GM19452 (cell line): ENCODE data around the gene SH2D7.
"Not testable (repeated sequence)": the region's sequence is repeated elsewhere in the genome, so short reads cannot be mapped to it uniquely, and the experiment has no call there.

Experiments used
- ATAC-seq: cut with Tn5 transposase; IDR thresholded peaks from one replicate; pipeline ENCODE4 v1.9.1; 2021; ENCODE audit not compliant: unreplicated experiment

The SH2D7 gene

DNA sequence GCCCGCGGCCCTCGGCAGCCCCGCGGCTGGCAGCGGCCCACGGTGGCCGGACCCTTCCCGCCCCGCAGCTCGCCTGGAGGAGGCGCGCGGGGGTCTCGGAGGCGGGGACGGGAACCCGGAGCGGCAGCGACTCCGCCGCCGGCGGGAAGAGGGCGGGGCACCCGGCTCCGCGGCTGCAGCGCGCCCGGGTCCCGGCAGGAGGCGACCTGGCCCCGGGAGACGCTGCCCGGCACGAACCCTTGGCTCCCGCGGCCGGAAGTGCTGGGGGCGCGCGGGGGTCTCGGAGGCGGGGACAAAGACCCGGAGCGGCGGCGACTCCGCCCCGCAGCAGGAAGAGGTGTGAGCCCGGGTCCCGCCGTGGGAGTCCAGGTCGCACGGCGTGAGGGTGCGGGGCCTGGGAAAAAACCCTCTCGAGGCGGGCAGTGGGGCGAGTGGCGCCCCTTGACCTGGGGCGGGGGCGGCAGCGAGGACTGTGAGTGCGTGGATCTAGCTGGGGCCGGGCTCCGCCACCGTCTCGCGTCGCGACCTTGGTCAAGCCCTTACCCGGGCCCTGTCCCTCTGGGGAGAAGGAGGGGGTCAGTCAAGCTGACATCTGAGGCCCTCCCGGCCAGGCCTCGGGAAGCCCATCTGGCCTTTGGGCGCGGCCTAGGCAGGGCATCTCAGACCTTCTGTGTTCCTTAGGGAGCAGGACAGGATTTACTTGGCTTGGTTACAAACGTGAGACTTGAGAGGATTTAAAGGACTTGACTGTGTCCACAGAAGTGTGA is 39.1 kb downstream of the SH2D7 start, which contains the start of gene CIB2:
TSS of gene CIB2 (minus strand) at position 151 of the 767 bp plus-strand sequence. CDS start 230 bp downstream, outside the sequence.
- ATAC-seq: peak; percentile 70

DNA sequence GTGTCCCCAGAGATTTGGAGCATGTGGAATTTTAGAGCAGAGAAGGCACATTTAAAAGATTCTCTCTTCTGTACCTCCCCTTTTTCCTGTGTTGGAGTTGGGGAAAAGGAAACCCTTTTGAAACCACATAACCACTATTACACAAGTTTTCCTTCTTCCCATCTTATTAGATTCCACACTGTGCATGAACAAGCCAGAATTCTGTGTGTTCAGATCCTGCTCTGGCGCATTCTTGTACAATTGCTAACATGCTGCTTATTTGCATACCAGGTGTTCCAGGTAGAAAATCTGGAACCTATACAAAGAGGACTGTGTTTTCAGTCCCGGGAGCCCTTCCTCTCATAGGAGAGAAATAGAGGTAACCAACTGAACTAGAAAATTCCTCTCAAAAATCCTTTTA is 41.4 kb downstream of the SH2D7 start:
- ATAC-seq: no peak

DNA sequence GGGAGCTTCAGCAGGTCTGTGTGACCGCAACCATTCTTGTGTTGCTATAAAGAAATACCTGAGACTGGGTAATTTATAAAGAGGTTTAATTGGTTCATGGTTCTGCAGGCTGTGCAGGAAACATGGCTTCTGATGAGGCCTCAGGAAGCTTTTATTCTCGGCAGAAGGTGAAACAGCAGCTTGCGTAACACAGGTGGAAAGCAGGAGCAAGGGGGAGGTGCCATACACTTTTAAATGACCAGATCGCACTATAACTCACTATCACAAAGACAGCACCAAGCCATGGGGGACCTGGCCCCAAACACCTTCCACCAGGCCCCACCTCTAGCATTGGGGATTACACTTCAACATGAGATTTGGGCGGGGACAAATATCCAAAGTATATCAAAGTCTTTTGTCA is 47.2 kb downstream of the SH2D7 start:
- no peak for ATAC-seq

DNA sequence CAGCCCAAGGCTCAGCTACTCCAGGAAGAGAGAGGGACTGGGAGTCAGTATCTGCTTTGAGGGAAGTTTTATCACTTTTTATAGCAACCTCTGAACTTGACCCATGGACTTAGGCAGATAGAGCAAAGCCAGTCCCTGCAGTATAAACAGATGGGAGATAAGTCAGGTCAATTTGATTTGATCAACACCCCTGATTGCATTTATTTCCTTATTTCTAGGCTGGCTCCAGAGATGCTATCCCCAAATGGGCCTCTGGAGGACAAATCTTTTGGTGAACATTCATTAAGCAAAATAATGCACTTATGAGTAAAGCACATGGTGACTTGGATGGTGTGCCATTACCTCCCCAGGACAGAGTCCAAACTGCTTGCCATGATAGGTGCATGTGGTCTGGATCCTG is 47.9 kb downstream of the SH2D7 start:
- ATAC-seq: no peak

DNA sequence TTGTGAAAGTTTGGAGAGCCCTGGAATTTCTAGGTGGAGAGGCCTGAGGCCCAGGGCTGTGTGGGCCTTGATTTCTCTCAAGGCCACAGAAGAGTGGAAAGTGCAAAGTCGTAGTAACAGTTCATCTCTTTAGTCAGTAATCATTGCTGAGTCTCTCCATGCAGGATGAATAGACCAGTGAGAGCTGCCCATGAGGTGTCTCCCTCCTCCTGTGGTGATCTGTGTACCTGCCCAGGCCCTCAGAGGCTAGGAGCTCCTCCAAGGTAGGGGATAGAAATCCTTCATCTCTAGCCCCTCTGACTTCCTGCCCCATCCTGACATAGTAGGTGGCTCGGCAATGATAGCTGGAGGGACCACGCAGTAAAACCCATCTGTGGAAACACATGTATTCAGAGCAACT is 50.0 kb downstream of the SH2D7 start:
- ATAC-seq: no peak

DNA sequence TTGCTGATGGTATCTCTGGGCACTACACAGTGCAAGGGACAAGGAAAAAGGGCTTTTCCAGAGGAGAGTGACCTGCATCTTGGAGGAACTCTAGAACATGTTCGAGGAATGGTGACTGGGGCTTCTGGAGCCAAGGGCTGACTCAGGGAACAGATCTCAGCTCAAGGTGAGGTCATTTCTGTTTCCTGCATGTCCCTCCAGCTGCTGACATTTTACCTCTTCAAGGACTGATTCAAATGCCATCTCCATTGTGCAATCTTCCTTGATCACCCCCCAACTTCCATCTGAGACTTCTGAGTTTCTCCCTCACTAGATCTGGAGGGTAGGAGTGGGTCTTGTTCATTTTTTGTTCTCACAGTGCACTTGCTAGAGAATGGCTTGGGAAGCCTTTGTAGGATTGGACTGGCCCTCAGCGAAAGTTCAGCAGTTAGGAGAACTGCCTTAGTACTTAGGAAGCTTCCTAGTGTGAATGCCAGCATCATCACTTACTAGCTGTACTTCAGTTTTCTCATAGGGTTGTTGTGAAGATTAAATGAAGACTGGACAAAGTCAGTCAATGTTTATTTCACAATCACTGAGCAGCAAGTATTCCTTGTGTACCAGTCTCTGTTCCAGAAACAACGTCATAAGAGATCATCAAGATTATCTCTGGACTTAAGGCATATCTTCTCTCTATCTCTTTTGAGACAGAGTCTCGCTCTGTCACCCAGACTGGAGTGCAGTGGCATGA is 54.2 kb downstream of the SH2D7 start:
- ATAC-seq: no peak

DNA sequence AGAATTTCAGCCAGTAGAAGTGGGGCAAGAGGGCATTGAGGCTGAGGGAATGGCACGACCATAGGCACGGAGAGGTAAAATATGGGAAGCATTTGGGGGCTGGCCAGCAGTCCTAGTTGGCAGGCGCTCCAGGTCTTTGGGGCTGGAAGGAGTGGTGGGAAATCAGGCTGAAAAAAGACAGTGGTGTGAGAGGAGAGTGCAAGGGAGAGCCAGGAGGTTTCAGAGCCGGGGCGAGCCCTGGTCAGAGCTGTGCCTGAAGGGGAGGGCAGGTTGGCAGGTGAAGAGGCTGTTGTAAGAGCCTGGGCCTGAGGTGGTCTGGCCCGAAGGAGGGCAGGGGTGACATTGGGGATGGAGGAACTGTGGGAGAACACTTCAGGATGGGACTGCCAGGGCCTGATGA is 55.2 kb downstream of the SH2D7 start:
- ATAC-seq: no peak

DNA sequence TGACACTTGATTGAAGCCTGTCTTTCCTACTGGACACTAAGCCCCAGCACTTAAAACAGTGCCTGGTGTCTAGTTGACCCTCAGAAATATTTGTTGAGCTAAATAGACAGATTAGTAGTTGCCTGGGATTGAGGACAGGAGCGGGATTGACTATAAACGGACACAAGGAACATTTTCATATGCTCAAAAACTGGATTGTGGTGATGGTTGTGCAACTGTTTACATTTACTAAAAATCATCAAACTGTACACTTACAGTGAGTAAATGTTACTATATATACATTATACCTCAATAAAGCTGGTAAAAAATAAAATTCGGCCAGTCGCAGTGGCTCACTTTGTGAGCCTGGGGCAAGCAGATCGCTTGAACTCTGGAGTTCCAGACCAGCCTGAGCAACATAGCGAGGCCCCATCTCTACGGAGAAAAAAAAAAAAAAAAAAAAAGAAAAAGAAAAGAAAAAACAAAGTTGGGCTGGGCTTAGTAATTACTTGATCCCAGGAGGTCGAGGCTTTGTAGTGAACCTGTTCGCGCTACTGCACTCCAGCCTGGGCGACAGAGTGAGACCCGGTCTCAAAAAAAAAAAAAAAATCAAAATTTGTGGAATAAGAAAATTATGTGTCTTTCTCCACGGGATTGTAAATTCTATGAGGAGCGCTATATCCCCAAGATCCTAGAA is 56.2 kb downstream of the SH2D7 start:
- ATAC-seq: peak; percentile 4

DNA sequence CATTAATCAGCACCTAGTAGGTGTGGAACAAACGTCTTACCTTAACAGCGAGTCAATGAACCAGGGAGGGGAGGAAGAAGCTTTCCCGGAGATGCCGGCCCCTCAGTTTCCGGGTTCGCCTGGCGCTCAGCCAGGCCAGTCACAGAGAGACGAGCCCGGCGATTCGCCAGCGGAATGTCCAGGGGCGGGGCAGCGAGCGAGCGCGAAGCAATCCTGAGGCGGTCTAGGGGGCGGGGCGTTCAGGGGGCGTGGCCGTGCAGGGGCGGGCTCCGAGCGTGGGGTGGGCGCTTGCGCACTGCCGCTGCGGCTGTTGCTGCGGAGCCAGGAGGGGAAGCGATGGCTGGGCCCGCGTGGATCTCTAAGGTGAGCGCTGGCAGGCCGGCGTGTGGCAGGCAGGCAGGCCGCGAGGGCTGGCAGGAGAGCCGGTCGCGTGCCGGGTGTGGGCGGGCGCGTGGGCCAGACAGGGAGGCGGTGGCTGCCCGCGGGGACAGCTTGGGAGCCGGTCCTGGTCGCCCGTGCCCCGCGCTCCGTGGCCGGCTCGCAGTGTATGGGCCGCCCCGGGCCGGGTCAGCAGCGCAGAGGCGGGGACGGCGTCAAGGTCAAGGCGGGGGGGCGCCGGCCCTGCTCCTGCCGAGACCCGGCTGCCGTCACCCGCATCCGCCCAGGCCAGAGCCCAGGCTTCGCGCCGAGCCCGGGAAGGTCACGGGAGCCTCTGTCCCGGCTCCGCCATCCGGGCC is 56.9 kb downstream of the SH2D7 start, which contains the start of gene IDH3A:
TSS of gene IDH3A (plus strand) at position 295 of the 737 bp plus-strand sequence. CDS start at position 337, 42 bp downstream.
- peak; percentile 78 for ATAC-seq

DNA sequence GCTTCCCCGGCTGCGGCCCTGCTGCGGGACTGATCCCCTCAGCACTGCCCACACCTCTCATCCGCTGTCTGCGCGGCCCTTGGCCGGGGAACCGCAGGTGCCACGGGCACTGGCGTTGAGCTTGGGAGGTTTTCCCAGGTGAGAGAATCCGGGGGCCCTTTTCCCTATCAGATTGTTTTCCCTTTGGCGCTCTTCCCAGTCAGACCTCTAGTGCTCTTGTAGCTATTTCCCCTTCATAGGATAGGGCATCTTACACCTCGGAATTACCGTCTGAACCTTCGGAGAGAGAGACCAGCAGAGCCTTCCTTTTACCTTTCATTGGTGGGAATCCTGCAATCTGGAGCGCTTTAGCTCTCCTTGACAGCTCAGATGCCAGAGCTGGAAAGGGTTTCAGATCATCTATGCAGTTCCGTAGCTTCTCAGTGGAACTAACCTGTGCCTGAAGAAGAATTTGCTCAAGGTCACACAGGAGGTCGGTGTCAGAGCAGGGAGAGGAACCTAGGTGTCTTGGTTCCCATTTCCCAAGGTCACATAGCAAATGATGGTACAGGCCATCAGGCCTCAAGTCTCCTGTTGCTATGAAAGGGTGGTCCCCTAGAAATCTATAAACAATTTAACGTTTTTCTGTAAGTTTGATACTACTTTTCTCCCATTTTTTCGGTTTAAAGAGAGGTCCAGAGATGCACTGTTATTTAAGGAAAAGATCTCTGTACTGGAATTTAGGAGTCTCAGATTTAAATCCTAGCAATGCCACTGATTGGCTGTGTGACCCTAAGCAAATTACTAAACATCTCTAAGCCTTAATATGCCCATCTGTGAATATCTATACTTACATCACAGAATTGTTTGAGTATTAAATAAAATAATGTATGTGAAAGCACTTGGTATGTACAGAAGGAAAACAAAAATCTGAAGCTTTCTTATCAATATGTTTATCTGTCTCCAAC is 57.7 kb downstream of the SH2D7 start:
- ATAC-seq: no peak

DNA sequence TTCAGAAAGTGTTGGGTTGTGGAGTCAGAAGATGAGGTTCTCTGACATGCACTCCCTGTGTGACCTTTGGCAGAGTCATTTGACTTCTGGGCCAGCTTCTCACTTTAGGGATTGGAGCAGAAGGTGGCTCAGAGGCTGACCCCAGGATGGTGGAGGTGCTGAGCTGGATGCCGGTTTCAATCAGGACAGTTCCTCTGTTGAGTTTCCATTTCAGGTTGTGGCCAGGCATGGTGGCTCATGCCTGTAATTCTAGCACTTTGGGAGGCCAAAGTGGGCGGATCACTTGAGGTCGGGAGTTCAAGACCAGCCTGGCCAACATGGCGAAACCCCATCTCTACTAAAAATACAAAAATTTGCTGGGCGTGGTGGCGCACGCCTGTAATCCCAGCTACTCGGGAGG is 58.7 kb downstream of the SH2D7 start:
- ATAC-seq: not testable (repeated sequence)
